Forelimb muscle (tissue), 1 donor: Measurements from ENCODE around the gene SP1. TPM values are rescaled to one million over a fixed set of nuclear protein-coding genes. Genes with fewer than 3 reads are reported as not detected.
"Not testable (repeated sequence)": the region's sequence is repeated elsewhere in the genome, so short reads cannot be mapped to it uniquely, and the experiment has no call there.

ENCODE experiments used
- DNase-seq: peaks from one replicate; pipeline ENCODE4 v3.0.0-alpha.2; 2013; ENCODE audit warnings: low read depth
- polyA plus RNA-seq: library from polyadenylated mRNA; unstranded; fragments of 120-200 nt; gene quantifications from one replicate; pipeline ENCODE4 v1.2.1, GENCODE V29; 2013; ENCODE audit not compliant: insufficient read length

SP1 gene
- polyA plus RNA-seq, 1 donor, result 37.2 TPM

DNA sequence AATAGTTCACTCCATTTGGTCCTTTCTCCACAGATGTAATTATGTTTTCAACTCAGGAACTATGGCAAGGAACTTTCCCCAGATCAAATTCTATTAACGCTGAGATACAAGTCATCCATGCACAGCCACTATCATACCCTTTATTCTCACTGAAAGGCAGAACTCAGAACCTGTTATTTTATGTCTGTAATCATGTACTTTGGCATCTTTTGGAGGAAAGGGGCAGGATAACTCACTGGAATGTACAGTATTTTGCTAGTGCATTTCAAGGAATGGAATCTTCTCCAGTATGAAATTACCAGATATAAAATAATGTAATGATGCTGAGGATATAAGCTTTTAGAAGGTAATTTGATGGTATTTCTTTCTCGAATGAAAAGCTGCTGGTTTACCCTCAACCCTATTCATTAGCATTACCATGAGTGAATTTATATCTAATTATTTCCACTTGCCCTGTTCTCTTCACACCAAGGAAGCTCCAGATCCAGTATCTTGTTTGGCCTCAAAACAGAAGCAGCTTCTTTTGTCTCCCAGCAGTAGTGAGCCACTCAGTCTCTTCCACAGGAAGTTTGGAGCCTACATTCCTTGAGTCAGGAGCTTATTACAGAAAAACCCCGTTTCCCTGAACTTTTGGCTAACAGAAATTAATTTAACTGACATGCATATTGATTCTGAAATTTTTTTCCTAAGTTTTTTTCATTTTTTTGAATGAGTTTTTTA lies 33.7 kb downstream of the SP1 start:
- no peak for DNase-seq

DNA sequence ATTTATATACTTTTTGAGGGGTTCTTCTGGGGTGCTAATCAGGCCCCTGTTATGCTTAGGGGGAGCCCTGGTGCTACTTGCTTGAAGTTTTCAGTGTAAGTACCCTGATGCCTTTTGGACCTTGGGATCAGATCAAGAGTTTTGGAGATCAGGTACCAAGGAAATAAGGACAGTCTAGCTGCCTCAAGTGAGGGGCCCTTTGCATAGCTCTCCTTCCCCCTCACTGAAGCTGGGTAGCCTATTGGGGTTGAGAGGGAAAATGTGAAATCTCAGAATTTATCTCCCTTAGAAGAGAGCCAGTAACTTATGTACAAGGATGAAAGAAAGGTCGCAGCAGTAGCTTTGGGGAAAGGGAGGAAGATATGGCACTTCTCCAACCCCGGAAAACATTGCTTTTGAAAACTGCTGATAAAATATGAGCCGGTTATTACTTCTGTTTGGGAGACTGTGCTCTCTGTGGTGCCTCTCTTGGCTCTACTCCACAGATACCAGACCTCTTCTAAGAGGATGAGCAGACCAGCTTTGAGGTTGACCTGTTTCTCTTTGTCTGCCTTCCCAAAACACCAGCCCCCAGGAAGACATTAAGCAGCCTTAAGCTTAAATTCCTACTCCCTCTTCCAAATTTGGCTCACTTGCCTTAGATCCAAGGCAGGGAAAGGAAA lies 34.9 kb downstream of the SP1 start:
- DNase-seq, result no peak

DNA sequence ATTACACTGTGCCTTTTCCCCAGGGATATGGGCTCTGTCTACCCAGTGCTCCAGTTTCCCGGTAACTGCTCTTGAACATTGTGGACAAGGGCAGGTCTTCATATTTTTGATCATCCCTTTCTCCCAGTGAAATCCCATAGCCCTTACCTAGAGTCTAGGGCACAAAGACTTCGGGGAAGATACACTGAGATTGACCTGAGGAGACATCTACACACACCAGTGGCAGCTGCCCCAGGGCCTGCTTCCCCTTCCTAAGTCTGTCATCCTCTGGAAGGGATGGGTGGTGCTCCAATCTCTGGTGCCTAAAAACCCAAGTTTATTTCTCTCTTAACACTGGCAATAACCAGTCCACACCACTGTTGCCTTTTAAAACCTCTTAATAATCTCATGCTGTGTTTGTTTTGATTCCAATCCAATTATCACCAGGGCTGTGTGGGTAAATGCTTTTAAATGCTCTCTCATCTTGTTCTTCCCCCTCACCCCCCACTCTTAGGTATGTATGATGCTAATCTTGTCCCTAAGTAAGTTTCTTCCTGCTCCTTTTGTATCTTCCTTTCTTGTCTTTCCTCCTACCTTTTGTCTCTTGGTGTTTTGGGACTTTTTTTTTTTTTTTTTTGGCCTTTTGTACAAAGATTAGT lies 35.9 kb downstream of the SP1 start:
- not testable (repeated sequence) for DNase-seq

DNA sequence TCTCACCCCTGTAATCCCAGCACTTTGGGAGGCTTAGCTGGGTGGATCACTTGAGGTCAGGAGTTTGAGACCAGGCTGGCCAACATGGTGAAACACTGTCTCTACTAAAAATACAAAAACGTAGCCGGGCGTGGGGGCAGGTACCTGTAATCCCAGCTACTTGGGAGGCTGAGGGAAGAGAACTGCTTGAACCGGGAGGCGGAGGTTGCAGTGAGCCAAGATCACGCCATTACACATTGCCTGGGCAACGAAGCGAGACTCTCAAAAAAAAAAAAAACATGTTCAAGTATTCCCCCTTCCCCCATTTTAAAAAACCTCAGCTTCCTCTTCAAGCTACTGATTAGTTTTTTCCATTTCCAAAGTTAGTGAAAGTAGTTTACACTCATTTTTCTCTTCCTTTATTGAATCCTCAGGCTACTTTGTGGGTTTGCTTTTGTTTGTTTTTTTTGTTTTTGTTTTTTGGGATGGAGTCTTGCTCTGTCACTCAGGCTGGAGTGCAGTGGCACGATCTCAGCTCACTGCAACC lies 37.4 kb downstream of the SP1 start:
- DNase-seq, result not testable (repeated sequence)

DNA sequence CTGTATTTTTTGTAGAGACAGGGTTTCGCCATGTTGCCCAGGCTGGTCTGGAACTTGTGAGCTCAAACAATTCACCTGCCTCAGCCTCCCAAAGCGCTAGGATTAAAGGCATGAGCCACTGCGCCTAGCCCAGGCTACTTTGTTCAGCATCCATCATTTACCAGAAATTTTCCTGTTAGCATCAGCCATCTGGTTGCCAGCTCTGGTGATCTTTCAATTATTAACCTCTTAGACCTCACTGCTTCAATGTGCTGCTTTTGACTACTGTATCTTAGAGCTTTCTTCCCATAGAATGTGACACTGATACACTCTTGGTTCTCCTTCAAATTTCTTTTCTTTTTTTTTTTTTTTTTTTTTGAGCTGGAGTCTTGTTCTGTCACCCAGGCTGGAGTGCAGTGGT lies 38.2 kb downstream of the SP1 start:
- no peak for DNase-seq

DNA sequence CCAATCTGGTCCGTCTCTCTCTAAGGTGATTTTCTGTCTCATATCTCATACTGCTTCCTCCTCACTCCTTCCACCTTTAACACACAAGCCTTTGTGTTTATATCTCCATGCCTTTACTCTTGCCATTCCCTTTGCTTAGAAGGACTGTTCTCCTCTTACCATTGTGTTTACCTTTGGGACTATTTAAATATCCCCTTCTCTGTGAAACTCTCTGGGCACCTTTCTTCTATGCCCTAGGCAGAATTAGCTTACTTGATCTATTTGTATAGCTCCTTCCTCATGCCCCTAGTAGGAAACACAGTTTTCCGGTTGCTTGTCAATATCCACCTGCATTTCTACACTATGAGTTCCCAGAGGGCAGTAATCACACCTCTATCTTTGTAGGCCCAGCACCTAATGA lies 39.8 kb downstream of the SP1 start:
- no peak for DNase-seq

DNA sequence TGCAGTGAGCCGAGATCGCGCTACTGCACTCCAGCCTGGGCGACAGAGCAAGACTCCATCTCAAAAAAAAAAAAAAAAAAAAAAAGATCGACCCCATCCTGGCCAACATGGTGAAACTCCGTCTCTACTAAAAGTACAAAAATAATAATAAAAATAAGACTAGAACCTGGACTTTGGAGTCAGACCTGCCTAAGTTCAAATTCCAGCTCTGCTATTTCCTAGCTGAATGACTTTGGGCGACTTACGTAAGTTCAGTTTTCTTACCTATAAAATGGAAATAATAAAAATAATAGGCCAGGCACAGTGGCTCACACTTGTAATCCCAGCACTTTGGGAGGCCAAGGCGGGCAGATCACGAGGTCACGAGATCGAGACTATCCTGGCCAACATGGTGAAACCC lies 42.3 kb downstream of the SP1 start:
- not testable (repeated sequence) for DNase-seq

DNA sequence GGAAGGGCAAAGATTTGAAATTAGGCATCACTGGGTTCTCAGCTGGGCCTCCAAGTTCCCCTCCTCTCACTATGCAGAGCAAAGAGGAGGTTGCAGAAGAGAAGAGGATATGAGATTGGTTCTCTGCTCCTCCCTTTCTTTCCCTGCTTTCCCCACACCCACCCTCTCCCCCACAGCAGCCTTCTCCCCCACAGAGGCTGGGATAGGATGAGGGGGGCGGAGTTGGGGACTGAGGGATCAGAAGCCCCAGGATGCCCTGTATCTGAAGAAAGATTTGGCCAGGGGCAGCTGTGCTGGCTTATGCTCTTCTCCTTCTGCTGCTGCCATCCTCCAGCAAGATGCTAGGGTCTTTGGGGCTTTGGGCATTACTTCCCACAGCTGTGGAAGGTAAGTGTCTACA lies 43.6 kb downstream of the SP1 start, which contains the start of gene AMHR2:
Gene AMHR2 (plus strand): TSS at position 259 of the 400 bp plus-strand sequence. CDS start 80 bp downstream, at position 339.
- no peak for DNase-seq

DNA sequence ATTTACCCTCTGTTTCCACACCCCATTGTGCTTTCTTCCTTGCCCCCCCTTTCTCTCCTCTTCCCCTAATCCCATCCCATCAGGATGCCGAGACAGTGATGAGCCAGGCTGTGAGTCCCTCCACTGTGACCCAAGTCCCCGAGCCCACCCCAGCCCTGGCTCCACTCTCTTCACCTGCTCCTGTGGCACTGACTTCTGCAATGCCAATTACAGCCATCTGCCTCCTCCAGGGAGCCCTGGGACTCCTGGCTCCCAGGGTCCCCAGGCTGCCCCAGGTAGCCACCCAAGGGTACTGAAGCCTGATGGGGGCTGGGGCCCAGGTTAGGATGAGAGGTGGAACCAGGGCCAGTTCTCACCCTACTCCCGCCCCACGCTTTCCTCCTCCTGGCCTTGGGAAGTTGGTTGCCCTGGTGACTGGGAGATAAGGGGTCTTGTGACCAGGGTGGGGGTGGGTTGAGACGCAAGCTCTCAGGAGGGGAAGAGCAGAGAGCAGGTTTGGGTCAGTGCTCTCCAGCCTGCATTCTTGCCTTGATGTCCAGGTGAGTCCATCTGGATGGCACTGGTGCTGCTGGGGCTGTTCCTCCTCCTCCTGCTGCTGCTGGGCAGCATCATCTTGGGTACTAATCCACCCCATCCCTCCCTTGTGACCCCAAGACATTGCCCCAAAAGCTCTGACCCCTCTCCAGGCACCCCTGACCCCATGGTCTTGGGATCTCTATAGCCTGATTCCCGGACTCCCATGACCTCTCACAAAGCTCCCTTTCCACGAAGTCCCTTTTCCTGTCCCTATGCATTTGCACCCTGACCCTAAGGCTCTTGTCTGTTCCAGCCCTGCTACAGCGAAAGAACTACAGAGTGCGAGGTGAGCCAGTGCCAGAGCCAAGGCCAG lies 44.9 kb downstream of the SP1 start:
- no peak for DNase-seq

DNA sequence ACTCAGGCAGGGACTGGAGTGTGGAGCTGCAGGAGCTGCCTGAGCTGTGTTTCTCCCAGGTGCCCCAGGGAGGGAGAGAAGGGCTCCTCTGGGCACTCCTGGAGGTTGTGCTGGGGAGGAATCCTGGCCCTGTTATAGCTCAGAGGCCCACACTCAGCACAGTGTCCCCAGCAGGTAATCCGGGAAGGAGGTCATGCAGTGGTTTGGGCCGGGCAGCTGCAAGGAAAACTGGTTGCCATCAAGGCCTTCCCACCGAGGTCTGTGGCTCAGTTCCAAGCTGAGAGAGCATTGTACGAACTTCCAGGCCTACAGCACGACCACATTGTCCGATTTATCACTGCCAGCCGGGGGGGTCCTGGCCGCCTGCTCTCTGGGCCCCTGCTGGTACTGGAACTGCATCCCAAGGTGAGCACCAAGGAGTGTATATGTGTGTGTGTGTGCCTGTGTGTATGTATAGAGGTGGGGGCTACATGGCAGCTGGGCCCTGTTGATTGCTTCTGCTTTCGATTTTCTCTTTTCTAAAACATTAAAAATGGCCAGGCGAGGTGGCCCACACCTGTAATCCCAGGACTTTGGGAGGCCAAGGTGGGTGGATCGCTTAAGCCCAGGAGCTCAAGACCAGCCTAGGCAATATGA lies 45.7 kb downstream of the SP1 start:
- DNase-seq, result no peak

DNA sequence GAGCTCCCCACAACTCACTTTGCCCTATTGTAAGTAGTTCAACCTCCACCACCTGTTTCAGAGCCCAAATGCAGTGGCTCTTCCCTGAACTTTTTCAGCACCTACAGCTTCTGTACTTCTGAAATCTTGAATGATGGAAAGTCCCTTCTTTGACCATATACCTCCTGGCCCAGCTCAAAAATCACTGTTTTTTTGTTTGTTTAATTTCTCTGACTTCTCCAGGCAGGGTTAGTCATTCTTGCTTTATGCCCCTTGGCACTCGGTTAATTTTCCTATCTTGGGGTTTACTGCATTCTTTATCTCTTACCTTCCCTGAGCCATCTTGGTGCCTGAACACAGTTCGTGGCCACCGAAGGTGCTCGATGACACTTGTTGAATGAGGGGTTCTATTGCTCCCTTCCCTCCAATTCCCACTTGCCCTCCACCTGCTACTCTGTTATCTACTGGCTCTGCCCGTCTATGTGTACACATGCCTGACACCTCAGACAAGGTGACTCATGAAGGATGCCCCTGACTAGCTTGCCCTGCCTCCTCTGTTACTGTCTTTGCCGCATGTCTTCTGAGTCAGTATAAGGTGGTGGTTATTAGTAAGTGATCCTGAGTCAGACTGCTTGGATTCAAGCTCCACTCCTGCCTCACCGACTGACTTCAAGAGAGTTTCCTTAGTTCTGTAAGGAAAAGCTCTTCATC lies 48.1 kb downstream of the SP1 start:
- no peak for DNase-seq

DNA sequence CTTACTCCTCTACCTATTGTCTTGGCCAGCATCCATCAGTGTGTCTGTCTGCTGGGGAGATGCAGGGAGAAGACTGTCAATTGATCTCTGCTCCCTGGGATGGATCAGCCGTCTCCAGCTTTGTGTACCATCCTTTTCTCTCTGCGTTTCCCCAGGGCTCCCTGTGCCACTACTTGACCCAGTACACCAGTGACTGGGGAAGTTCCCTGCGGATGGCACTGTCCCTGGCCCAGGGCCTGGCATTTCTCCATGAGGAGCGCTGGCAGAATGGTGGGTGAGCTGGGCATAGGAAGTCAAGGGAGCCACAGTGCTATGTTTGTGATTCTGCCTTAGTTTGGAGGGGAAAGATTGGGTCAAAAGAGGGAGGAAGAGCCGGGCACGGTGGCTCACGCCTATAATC lies 48.8 kb downstream of the SP1 start:
- no peak for DNase-seq

DNA sequence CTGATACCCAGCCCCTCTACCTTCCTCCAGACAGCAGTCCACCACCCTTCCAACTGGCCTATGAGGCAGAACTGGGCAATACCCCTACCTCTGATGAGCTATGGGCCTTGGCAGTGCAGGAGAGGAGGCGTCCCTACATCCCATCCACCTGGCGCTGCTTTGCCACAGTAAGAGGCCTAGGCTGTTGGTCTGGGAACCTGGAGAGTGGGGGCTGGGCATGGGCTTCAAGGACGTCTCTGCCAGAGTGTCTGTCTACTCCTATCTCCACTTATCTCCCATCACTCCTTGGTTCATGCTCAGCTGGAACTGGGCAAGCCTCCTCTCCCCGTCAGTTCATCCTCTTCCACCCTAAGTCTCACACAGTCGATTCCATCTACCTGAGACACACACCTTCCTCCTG lies 50.1 kb downstream of the SP1 start:
- no peak for DNase-seq

DNA sequence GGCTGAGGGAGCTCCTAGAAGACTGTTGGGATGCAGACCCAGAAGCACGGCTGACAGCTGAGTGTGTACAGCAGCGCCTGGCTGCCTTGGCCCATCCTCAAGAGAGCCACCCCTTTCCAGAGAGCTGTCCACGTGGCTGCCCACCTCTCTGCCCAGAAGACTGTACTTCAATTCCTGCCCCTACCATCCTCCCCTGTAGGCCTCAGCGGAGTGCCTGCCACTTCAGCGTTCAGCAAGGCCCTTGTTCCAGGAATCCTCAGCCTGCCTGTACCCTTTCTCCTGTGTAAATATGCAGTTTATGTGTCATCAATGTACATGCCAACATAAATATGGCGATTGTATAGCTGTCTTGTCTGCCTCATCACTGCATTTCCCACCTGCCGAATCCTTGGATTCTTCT lies 51.2 kb downstream of the SP1 start:
- DNase-seq, result no peak

DNA sequence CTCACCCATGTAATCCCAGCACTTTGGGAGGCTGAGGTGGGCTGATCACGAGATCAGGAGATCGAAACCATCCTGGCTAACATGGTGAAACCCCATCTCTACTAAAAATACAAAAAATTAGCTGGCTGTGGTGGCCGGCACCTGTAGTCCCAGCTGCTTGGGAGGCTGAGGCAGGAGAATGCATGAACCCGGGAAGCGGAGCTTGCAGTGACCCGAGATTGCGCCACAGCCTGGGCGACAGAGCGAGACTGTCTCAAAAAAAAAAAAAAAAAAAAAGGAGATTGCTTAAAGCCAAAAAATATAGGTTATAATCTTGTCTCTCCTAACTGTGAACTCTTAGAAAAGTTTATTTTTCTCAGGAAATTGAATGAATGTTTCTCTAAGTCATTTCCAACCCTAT lies 55.4 kb downstream of the SP1 start:
- not testable (repeated sequence) for DNase-seq

DNA sequence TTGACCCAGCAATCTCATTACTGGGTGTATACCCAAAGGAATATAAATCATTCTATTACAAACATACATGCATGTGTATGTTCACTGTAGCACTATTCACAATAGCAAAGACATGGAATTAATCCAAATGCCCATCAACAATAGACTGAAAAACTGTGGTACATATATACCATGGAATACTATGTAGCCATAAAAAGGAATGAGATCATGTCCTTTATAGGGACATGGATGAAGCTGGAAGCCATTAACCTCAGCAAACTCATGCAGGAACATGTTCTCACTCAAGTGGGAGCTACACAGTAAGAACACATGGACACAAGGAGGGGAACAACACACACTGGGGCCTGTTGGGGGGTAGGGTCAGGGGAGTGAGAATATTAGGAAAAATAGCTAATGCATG lies 59.6 kb downstream of the SP1 start:
- DNase-seq, result not testable (repeated sequence)

DNA sequence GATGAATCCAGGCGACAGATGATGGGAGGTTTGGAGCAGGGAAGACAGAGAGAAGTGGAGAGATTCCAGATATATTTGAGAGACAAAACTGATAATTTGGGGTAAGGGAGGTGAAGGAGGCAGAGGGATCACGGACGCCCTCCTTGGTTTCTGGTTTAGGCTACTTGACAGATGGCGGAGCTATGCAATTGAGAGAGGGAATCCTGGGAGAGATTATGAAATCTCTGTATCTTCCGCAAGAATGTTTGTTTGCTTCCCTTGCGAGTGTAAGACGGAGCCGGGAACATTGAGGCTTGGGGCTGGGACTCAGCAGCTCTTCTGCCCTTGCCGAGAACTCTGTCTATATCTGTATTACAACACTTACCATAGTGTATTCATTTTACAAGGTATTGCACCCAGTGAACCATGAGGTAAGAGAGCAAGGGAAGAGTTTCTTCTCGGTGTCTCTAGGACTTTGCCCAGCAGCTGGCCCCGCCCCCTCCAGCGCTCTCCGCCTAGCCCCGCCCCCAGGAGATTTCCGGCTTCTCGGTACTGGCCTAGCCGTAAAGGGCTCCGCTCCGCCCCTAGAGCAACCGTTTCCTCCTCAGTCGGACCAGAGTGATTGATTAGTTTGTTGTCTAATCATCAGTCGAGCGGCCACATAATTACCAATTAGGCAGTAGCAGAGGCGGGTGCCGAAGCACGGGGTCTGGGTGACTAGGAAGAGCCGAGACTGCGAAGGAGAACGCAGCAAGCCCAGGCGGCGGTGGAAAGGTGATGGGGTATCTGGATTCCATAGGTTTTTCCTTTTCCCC lies 61.3 kb downstream of the SP1 start, which contains the start of gene PRR13:
Gene PRR13 (plus strand): TSS at position 695 of the 794 bp plus-strand sequence. CDS start 981 bp downstream, outside the sequence.
- DNase-seq, result peak; percentile 99

DNA sequence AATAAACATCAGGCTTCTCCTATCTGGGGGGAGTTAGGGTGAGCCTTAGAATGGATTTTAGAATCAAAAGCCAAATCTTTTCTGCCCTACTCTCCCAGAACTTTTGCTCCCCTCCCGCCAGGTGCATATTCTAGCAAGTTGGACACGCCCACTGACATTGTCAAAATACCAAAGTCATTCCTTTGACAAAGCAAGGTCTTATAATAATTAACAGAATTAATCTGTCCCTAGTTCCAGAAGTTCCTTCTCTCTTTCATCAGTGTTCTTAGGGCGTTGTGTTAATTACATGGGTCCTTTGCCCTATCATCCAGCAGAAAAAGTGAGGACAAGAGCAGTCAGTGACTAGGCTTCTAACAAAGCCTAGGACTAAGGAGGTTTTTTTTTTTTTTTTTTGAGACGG lies 64.0 kb downstream of the SP1 start:
- no peak for DNase-seq

DNA sequence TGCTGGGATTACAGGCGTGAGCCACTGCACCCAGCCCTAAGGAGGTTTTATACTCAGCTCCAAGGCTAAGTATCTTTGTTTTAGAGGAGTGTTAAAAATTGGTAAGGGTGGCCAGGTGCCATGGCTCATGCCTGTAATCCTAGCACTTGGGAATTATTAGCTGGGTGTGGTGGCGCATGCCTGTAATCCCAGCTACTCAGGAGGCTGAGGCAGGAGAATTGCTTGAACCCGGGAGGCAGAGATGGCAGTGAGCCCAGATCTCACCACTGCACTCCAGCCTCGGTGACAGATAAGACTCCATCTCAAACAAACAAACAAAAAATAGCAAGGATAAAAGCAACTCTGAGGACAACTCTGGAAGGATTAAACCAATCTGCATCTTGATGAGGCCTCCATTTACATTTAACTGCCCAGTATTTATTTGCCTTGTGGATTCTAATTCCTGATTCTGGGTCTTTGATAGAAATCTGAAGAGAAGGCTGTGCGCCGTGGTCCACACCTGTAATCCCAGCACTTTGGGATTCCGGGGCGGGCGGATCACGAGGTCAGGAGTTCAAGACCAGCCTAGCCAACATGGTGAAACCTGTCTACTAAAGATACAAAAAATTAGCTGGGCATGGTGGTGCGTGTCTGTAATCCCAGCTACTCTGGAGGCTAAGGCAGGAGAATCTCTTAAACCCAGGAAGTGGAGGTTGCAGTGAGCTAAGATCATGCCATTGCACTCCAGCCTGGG lies 64.8 kb downstream of the SP1 start:
- not testable (repeated sequence) for DNase-seq
